ENCODE data around the gene FAM227B.
"Not testable (repeated sequence)": the region's sequence is repeated elsewhere in the genome, so short reads cannot be mapped to it uniquely, and the experiment has no call there.

- TF ChIP-seq CTCF (IDR thresholded peaks at IDR 0.05 in 8 of 11, conservative IDR thresholded peaks at IDR 0.05 in 3 of 11); POLR2A (IDR thresholded peaks at IDR 0.05): not testable (repeated sequence)
These were observed 8.4 kb downstream of the FAM227B start for GRCh38 chr15:49612240-49612639.

Data from spleen (tissue), 7 donors.